22Rv1 (cell line): ENCODE results near the gene FAT1.

ENCODE experiments used
- ZFX ChIP-seq: fragments of 450-650 bp; IDR thresholded peaks from 2 replicates; pipeline ENCODE4 v1.6.1; 2017; ENCODE audit warnings: antibody characterized with exemption, borderline replicate concordance
- TF ChIP-seq, protein P1 (sequence below): fragments of 450-650 bp; IDR thresholded peaks from 2 replicates; pipeline ENCODE4 v1.5.1; 2017; ENCODE audit warnings: mild to moderate bottlenecking

DNA sequence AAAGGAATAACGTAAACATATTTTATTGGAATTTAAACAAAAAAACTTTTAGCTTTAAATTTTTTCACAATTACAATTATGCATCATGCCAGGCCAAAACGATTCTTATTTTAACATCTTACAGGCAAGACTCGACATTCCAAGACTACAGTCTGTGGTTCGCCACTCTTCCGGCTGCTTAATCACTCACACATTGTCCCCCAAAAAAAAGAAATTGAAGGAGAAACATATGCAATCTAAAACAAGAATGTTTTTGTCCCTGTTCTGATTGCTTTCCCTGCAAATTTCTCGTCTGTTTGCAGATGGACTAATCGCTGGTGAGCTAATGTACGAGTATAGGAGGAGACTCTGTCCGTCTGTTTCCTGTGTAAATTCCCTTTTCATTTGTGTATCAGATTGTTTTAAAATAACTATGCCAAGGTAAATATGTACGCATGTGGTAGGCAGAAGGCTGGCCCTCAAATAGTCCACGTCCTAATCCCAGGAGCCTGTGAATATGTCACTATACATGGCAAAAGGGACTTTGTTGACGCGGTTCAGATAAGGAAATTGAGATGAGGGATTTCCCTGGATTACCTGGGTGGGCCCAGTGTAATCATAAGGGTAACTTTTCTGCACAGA, 130.6 kb downstream of the FAT1 start:
- TF ChIP-seq, protein P1, sequence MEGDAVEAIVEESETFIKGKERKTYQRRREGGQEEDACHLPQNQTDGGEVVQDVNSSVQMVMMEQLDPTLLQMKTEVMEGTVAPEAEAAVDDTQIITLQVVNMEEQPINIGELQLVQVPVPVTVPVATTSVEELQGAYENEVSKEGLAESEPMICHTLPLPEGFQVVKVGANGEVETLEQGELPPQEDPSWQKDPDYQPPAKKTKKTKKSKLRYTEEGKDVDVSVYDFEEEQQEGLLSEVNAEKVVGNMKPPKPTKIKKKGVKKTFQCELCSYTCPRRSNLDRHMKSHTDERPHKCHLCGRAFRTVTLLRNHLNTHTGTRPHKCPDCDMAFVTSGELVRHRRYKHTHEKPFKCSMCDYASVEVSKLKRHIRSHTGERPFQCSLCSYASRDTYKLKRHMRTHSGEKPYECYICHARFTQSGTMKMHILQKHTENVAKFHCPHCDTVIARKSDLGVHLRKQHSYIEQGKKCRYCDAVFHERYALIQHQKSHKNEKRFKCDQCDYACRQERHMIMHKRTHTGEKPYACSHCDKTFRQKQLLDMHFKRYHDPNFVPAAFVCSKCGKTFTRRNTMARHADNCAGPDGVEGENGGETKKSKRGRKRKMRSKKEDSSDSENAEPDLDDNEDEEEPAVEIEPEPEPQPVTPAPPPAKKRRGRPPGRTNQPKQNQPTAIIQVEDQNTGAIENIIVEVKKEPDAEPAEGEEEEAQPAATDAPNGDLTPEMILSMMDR = no peak
- no peak for TF ChIP-seq ZFX
